ENCODE measurements around the gene GRSF1. TPM values are rescaled to one million over a fixed set of nuclear protein-coding genes. Genes with fewer than 3 reads are reported as not detected.

Gene GRSF1
- total and polyA plus RNA-seq, 10 of the 15 experiments (the other 5 are each of a cell fraction or from before 2014, with no cell fraction given) = 37.5 to 105 (median 68.4) TPM

GRCh38 chr4:70839589-70840093 is at the start of gene GRSF1 (continued):
- TF ChIP-seq, protein P1, sequence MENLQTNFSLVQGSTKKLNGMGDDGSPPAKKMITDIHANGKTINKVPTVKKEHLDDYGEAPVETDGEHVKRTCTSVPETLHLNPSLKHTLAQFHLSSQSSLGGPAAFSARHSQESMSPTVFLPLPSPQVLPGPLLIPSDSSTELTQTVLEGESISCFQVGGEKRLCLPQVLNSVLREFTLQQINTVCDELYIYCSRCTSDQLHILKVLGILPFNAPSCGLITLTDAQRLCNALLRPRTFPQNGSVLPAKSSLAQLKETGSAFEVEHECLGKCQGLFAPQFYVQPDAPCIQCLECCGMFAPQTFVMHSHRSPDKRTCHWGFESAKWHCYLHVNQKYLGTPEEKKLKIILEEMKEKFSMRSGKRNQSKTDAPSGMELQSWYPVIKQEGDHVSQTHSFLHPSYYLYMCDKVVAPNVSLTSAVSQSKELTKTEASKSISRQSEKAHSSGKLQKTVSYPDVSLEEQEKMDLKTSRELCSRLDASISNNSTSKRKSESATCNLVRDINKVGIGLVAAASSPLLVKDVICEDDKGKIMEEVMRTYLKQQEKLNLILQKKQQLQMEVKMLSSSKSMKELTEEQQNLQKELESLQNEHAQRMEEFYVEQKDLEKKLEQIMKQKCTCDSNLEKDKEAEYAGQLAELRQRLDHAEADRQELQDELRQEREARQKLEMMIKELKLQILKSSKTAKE (IDR thresholded peaks at IDR 0.05; ENCODE audit: low read depth, poor library complexity, severe bottlenecking) = no peak
- TF ChIP-seq IKZF1 (conservative IDR thresholded peaks at IDR 0.05) = peak; percentile 88
- TF ChIP-seq RFX5 (IDR thresholded peaks at IDR 0.05; ENCODE audit: low read depth, low read length) = no peak
- 0 out of 2 replicates have a peak, but pooled peaks have one; percentile 13 for TF ChIP-seq GABPA (IDR thresholded peaks at IDR 0.05; ENCODE audit: low read depth)
- TF ChIP-seq BACH1 (IDR thresholded peaks at IDR 0.05; ENCODE audit: borderline replicate concordance) = peak; percentile 71
- TF ChIP-seq SMAD5 (IDR thresholded peaks at IDR 0.05; ENCODE audit: low read depth) = no peak; the same call in 1 of the 2 replicates
- TF ChIP-seq JUND (IDR thresholded peaks at IDR 0.05; ENCODE audit: low read depth, low read length) = no peak
- no peak for TF ChIP-seq IRF3 (IDR thresholded peaks at IDR 0.05)
- no peak for TF ChIP-seq SMAD1 (IDR thresholded peaks at IDR 0.05; ENCODE audit: low read depth, partially characterized antibody)
- no peak for TF ChIP-seq YBX1 (IDR thresholded peaks at IDR 0.05)
- TF ChIP-seq, protein P2, sequence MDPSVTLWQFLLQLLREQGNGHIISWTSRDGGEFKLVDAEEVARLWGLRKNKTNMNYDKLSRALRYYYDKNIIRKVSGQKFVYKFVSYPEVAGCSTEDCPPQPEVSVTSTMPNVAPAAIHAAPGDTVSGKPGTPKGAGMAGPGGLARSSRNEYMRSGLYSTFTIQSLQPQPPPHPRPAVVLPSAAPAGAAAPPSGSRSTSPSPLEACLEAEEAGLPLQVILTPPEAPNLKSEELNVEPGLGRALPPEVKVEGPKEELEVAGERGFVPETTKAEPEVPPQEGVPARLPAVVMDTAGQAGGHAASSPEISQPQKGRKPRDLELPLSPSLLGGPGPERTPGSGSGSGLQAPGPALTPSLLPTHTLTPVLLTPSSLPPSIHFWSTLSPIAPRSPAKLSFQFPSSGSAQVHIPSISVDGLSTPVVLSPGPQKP (IDR thresholded peaks at IDR 0.05; ENCODE audit: low read depth, low read length) = peak; percentile 64; the same call in 1 of the 2 replicates
- no peak for TF ChIP-seq REST (IDR thresholded peaks at IDR 0.05; ENCODE audit: low read depth, low read length)
- no peak for TF ChIP-seq ATF7 (IDR thresholded peaks at IDR 0.05; ENCODE audit: low read depth)
- TF ChIP-seq NBN (IDR thresholded peaks at IDR 0.05) = no peak
- 0 out of 2 replicates have a peak, but pooled peaks have one; percentile 23 for TF ChIP-seq STAT1 (conservative IDR thresholded peaks at IDR 0.05)
- TF ChIP-seq, protein P3, sequence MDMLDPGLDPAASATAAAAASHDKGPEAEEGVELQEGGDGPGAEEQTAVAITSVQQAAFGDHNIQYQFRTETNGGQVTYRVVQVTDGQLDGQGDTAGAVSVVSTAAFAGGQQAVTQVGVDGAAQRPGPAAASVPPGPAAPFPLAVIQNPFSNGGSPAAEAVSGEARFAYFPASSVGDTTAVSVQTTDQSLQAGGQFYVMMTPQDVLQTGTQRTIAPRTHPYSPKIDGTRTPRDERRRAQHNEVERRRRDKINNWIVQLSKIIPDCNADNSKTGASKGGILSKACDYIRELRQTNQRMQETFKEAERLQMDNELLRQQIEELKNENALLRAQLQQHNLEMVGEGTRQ (IDR thresholded peaks at IDR 0.05; ENCODE audit: borderline replicate concordance, low read depth, low read length) = no peak
- TF ChIP-seq, protein P4, sequence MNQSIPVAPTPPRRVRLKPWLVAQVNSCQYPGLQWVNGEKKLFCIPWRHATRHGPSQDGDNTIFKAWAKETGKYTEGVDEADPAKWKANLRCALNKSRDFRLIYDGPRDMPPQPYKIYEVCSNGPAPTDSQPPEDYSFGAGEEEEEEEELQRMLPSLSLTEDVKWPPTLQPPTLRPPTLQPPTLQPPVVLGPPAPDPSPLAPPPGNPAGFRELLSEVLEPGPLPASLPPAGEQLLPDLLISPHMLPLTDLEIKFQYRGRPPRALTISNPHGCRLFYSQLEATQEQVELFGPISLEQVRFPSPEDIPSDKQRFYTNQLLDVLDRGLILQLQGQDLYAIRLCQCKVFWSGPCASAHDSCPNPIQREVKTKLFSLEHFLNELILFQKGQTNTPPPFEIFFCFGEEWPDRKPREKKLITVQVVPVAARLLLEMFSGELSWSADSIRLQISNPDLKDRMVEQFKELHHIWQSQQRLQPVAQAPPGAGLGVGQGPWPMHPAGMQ (IDR thresholded peaks at IDR 0.05; ENCODE audit: borderline replicate concordance) = no peak
- no peak for TF ChIP-seq PAX8 (IDR thresholded peaks at IDR 0.05)
- no peak for TF ChIP-seq CREB1 (IDR thresholded peaks at IDR 0.05; ENCODE audit: low read depth)
- 0 out of 2 replicates have a peak, but pooled peaks have one; percentile 11 for TF ChIP-seq CREM (IDR thresholded peaks at IDR 0.05; ENCODE audit: low read depth)
- TF ChIP-seq RUNX3 (IDR thresholded peaks at IDR 0.05; ENCODE audit: low read length) = no peak
- TF ChIP-seq RCOR1 (conservative IDR thresholded peaks at IDR 0.05; ENCODE audit: low read depth, low read length) = no peak

All from GM12878 (cell line).